HepG2 (cell line): ENCODE data around the gene ZNF385B. TPM values are rescaled to one million over a fixed set of nuclear protein-coding genes. Genes with fewer than 3 reads are reported as not detected.

ENCODE experiments used
- ATAC-seq: fragments of 200-7000 bp; cut with Tn5 transposase; 3 replicates; pipeline ENCODE4 v1.9.1; 2020; ENCODE audit warnings: mild to moderate bottlenecking, moderate library complexity
- BruUV-seq: library from RNA; stranded (reverse); fragments of 400-500 nt; replicated peaks from 2 replicates; lab custom pipeline; 2021; lab: Mats Ljungman, UMichigan
- CTCF ChIA-PET: fragments of 300-600 bp; formaldehyde crosslinking; extraction: SDS; loops from one replicate; lab custom pipeline; 2021; ENCODE audit warnings: low total read pairs, inconsistent platforms, low intra/inter-chr PET ratio; lab: Yijun Ruan, JAX
- POLR2A ChIA-PET: fragments of 350-600 bp; sonication (Branson Sonifier 250); formaldehyde crosslinking; loops from one replicate; lab custom pipeline; 2020; ENCODE audit warnings: antibody characterized with exemption, inconsistent platforms; lab: Yijun Ruan, JAX
- DNase-seq: peaks from one replicate; pipeline ENCODE4 v3.0.0-alpha.2; 2015; ENCODE audit warnings: low spot score
- FAIRE-seq: peaks from 3 replicates; lab custom pipeline; 2011; peaks lifted over from hg19 to GRCh38; lab: Jason Lieb, UNC
- H2AFZ ChIP-seq: one replicate; pipeline ENCODE4 v1.6.1; 2011; ENCODE audit warnings: low read length, inconsistent platforms
- H3K27ac ChIP-seq: fragments of 300-600 bp; 3 replicates; pipeline ENCODE4 v1.8.0; 2011; ENCODE audit warnings: mixed run types, mild to moderate bottlenecking, mixed read lengths, low read length, inconsistent platforms; ENCODE audit not compliant: insufficient read depth; ENCODE audit errors: extremely low read length
- H3K27me3 ChIP-seq, 2 experiments: fragments of 200-600 bp in 1 of 2; 2 replicates in 1 of 2; 3 replicates in 1 of 2; pipeline versions ENCODE4 v1.6.0 to v1.8.0; 2011; ENCODE audit warnings: low read length in 2 of 2, mild to moderate bottlenecking in 2 of 2, moderate library complexity in 2 of 2, inconsistent platforms in 1 of 2; ENCODE audit not compliant: insufficient read depth in 2 of 2, control insufficient read depth in 1 of 2
- H3K36me3 ChIP-seq, 2 experiments: fragments of 200-600 bp in 1 of 2; replicated peaks in 1 of 2; 2 replicates in 1 of 2; 3 replicates in 1 of 2; pipeline versions ENCODE4 v1.5.1 to v1.8.0; 2011; ENCODE audit warnings: low read length in 2 of 2, inconsistent platforms in 1 of 2; ENCODE audit not compliant: insufficient read depth in 2 of 2, control insufficient read depth in 1 of 2
- H3K4me1 ChIP-seq: 2 replicates; pipeline ENCODE4 v1.5.1; 2012; ENCODE audit warnings: low read length, inconsistent platforms; ENCODE audit not compliant: insufficient read depth
- H3K4me2 ChIP-seq: 2 replicates; pipeline ENCODE4 v1.6.0; 2011; ENCODE audit warnings: low read depth, low read length, inconsistent platforms
- H3K4me3 ChIP-seq, 3 experiments: fragments of 200-600 bp in 1 of 3; sonication (generic), shearing (Covaris generic) in 1 of 3; replicated peaks in 1 of 3; 2 replicates each; pipeline ENCODE4 v1.5.1; 2011 to 2016; ENCODE audit warnings: low read length in 3 of 3, inconsistent platforms in 2 of 3, low read depth in 2 of 3, mild to moderate bottlenecking in 2 of 3, control low read depth in 1 of 3, mixed read lengths in 1 of 3; ENCODE audit not compliant: insufficient read depth in 1 of 3
- H3K79me2 ChIP-seq: one replicate; pipeline ENCODE4 v1.6.1; 2011; ENCODE audit warnings: low read length, inconsistent platforms; ENCODE audit not compliant: insufficient read depth
- H3K9ac ChIP-seq: 2 replicates; pipeline ENCODE4 v1.6.0; 2011; ENCODE audit warnings: mild to moderate bottlenecking, low read depth, low read length, inconsistent platforms; ENCODE audit not compliant: insufficient read depth
- H3K9me3 ChIP-seq: 2 replicates; pipeline ENCODE4 v1.5.1; 2012; ENCODE audit warnings: mild to moderate bottlenecking, low read length
- H4K20me1 ChIP-seq: 2 replicates; pipeline ENCODE4 v1.6.0; 2011; ENCODE audit warnings: inconsistent platforms, mild to moderate bottlenecking, low read length, moderate library complexity; ENCODE audit not compliant: insufficient read depth
- FIP1L1 ChIP-seq: fragments of 200-400 bp; formaldehyde crosslinking; IDR thresholded peaks from 2 replicates; pipeline ENCODE4 v1.6.1; 2018; ENCODE audit warnings: low read depth, mild to moderate bottlenecking, low read length, moderate library complexity, borderline replicate concordance; ENCODE audit not compliant: insufficient read depth
- HOXD1 ChIP-seq: sonication (generic); formaldehyde crosslinking; IDR thresholded peaks from 2 replicates; pipeline ENCODE4 v1.5.0; 2020; ENCODE audit warnings: missing genetic modification reagents
- PAWR ChIP-seq: sonication (generic); formaldehyde crosslinking; IDR thresholded peaks from 2 replicates; pipeline ENCODE4 v1.4.0; 2020; ENCODE audit warnings: missing genetic modification reagents, mild to moderate bottlenecking, borderline replicate concordance
- SAP130 ChIP-seq: IDR thresholded peaks from 2 replicates; pipeline ENCODE4 v1.6.1; 2016; ENCODE audit warnings: low read depth
- ZNF816 ChIP-seq: sonication (generic); formaldehyde crosslinking; IDR thresholded peaks from 2 replicates; pipeline ENCODE4 v1.8.0; 2022; ENCODE audit warnings: missing genetic modification reagents, mild to moderate bottlenecking, borderline replicate concordance
- WGBS: methylation state at CpG from one replicate; pipeline ENCODE4 v1.1.6; 2017; ENCODE audit warnings: low lambda C conversion rate; 5-methylcytosine and 5-hydroxymethylcytosine counted together
- in situ Hi-C: cut with HindIII; loops from 2 replicates; pipeline ENCODE4 v1.10.0; 2017; ENCODE audit warnings: low pct_unique_long_range_greater_than_20kb; ENCODE audit not compliant: extremely low pct_ligation_motif_present
- intact Hi-C: fragments of 100-400 bp; cut with micrococcal nuclease; formaldehyde crosslinking; loops from one replicate; pipeline ENCODE4 v1.10.0; 2022; ENCODE audit not compliant: unreplicated experiment
- polyA plus RNA-seq, 8 experiments: library from polyadenylated mRNA; depleted of rRNA in 3 of 8; stranded (reverse) in 7 of 8; unstranded in 1 of 8; fragments of >200 nt; fragmentation: Illumina TruSeq in 4 of 8; extraction: Trizol in 4 of 8; gene quantifications; 2 replicates each; pipeline versions ENCODE4 v1.2.1 to v1.2.3, GENCODE V29; 2011 to 2016; ENCODE audit warnings: low read depth in 4 of 8, missing spikeins in 1 of 8, mixed read lengths in 1 of 8; ENCODE audit not compliant: insufficient read depth in 1 of 8
- total RNA-seq, 5 experiments: library from RNA; depleted of rRNA; stranded (reverse); fragments of >200 nt; fragmentation: Illumina TruSeq; extraction: Trizol; gene quantifications; 2 replicates each; pipeline ENCODE4 v1.2.3, GENCODE V29; 2016; ENCODE audit warnings: low read depth in 1 of 5
- TF ChIP-seq, protein P1 (sequence below): sonication (generic); formaldehyde crosslinking; IDR thresholded peaks from 2 replicates; pipeline ENCODE4 v1.9.0; 2022; ENCODE audit warnings: low read depth, missing genetic modification reagents
- TF ChIP-seq, protein P2 (sequence below): sonication (generic); formaldehyde crosslinking; IDR thresholded peaks from 2 replicates; pipeline ENCODE4 v1.5.1; 2020; ENCODE audit warnings: mild to moderate bottlenecking, moderate library complexity, missing genetic modification reagents

Gene ZNF385B
- total and polyA plus RNA-seq, 2 of the 13 experiments (the other 11 are each of a cell fraction or from before 2014, with no cell fraction given): 3.3 to 6.7 TPM

DNA sequence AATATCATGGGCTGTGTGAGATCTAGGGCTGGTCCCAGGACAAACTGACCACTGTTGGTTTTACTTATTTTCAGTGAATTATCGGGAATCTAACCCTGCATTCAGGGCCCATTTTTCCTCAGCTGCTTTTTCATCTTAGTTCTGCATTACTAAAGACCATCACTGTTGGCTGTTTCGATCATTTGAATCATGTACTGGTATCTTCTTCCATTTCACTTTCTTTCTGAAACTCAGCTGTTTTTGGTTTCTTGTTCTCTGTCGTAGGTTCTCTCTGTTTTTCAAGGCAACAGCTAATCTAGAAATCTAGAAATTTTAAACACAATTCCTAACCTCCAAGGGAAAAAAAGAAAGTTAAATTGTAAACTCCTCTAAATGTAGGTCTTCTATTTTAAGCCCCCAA lies 436.8 kb downstream of the ZNF385B start:
- Histone ChIP-seq H3K79me2 (no peaks in the 10 kb centered on the region), H3K4me1 (peaks cover 19% of the 10 kb centered on the region), H3K36me3 (no peaks in the 10 kb centered on the region), H3K4me2 (no peak overlapping the region), H3K27me3 (peaks cover 2 to 8% of the 10 kb centered on the region in 2 experiments; a peak in 2 of 5 replicates), H3K27ac (no peak overlapping the region), H2AFZ (no peak overlapping the region), H4K20me1 (no peaks in the 10 kb centered on the region), H3K9me3 (no peaks in the 10 kb centered on the region), H3K4me3 (no peak overlapping the region), H3K9ac (no peak overlapping the region)
- BruUV-seq: no TSS peak
- CTCF ChIA-PET: no interaction called here
- TF ChIP-seq SAP130 (CRISPR knock-in tag): no peak
- TF ChIP-seq FIP1L1: no peak
- TF ChIP-seq, protein P1, sequence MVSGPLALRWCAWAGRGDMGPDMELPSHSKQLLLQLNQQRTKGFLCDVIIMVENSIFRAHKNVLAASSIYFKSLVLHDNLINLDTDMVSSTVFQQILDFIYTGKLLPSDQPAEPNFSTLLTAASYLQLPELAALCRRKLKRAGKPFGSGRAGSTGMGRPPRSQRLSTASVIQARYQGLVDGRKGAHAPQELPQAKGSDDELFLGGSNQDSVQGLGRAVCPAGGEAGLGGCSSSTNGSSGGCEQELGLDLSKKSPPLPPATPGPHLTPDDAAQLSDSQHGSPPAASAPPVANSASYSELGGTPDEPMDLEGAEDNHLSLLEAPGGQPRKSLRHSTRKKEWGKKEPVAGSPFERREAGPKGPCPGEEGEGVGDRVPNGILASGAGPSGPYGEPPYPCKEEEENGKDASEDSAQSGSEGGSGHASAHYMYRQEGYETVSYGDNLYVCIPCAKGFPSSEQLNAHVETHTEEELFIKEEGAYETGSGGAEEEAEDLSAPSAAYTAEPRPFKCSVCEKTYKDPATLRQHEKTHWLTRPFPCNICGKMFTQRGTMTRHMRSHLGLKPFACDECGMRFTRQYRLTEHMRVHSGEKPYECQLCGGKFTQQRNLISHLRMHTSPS (CRISPR knock-in tag): no peak
- TF ChIP-seq PAWR (CRISPR knock-in tag): no peak
- no peak for TF ChIP-seq ZNF816
- TF ChIP-seq, protein P2, sequence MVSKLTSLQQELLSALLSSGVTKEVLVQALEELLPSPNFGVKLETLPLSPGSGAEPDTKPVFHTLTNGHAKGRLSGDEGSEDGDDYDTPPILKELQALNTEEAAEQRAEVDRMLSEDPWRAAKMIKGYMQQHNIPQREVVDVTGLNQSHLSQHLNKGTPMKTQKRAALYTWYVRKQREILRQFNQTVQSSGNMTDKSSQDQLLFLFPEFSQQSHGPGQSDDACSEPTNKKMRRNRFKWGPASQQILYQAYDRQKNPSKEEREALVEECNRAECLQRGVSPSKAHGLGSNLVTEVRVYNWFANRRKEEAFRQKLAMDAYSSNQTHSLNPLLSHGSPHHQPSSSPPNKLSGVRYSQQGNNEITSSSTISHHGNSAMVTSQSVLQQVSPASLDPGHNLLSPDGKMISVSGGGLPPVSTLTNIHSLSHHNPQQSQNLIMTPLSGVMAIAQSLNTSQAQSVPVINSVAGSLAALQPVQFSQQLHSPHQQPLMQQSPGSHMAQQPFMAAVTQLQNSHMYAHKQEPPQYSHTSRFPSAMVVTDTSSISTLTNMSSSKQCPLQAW: no peak
- no peak for TF ChIP-seq HOXD1 (CRISPR knock-in tag)
- no peak for ATAC-seq
- POLR2A ChIA-PET: no interaction called here
- in situ Hi-C loops: loop anchor here (5.0 to 10.0 kb wide), 2 partner anchors 160 to 328 kb away; no protein-coding TSS in a partner anchor
- DNase-seq: no peak
- no peak for FAIRE-seq
- intact Hi-C loops: loop anchor here (5.0 kb wide), 1 partner anchor 473 kb away; no protein-coding TSS in a partner anchor
- WGBS: 64% methylated on average over 3 of the region's 3 CpGs
